Tongue (tissue), 2 donors: ENCODE data around the gene TUBB4B. TPM values are rescaled to one million over a fixed set of nuclear protein-coding genes. Genes with fewer than 3 reads are reported as not detected.
"Not testable (repeated sequence)": the region's sequence is repeated elsewhere in the genome, so short reads cannot be mapped to it uniquely, and the experiment has no call there.

Source experiments
- DNase-seq: peaks from one replicate; pipeline ENCODE4 v3.0.0-alpha.2; 2015
- total RNA-seq: library from RNA; depleted of rRNA; stranded (reverse); fragments of >200 nt; gene quantifications from one replicate; pipeline ENCODE4 v1.2.3, GENCODE V29; 2014

The TUBB4B gene
- total RNA-seq, 1 donor from 2014 or later = 172 TPM

DNA sequence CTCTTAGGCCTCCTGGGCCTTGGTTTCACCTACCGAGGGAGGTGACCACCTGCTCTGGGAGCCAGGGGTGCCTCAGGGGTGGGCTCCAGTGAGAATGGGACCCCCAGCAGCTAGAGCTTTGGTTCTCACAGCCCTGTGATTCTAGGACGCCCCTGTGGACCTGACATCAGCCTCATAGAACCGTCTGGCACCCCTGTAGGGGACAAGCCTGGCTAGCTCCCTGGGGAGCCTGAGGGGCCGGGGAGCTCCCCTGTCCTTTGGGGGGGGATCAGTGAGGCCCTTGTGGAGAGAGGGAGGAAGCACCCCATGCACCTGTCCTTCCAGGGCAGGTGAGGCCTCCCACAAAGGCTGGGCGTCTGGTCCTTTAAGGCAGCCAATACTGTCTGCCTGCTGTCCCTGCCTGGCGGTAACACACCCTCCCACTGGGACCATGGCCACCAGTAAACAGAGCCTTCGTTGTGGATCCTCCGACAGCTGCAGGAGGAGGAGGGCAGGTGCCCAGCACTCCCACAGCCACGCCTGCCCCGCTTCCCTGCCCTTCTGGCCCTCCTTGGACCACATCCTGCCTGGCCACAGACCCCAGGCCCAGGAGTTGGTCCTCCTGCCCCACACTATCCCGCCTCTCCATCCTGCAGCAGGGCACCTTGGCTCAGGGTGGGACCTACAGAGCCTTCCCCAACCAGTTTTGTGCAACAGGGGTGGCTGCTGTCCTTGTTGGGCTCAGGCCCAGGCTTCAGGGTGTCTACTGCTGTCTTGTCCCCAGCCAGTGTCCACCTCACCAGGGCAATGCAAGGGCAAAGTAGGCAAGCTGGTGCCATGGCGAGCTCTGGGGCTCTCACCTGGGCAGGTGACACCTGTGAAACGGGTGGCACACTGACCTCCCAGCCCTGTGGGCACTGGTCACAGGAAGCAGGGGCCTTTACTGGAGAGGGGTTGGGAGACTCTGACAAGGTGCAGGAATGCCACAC lies 3.0 kb upstream of the TUBB4B start:
- peak; percentile 84 for DNase-seq

DNA sequence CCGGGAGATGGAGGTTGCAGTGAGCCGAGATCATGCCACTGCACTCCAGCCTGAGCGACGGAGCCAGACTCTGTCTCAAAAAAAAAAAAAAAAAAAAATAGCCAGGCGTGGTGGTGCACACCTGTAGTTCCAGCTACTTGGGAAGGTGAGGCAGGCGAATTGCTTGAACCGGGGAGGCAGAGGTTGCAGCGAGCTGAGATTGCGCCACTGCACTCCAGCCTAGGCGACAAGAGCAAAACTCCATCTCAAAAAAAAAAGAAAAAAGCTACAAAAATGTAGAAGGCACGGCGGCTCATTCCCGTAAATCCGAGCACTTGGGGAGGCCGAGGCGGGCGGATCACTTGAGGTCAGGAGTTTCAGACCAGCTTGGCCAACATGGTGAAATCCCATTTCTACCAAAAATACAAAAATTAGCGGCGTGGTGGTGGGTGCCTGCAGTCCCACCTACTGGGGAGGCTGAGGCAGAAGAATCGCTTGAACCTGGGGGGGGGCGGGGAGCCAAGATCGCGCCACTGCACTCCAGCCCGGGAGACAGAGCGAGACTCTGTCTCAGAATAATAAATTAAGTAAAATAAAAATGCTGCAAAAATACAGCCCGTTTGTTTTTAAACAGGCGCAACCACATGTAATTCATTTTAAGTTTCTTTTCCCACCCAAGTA lies 1.4 kb upstream of the TUBB4B start:
- DNase-seq = not testable (repeated sequence)

- peak; percentile 90 for DNase-seq
These were observed 708 bp upstream of the TUBB4B start for GRCh38 chr9:137240318-137240840.

- DNase-seq = peak; percentile 54
These were observed 592 bp downstream of the TUBB4B start for GRCh38 chr9:137241490-137242268.

- no peak for DNase-seq
These were observed 1.4 kb downstream of the TUBB4B start for GRCh38 chr9:137242269-137243203.

DNA sequence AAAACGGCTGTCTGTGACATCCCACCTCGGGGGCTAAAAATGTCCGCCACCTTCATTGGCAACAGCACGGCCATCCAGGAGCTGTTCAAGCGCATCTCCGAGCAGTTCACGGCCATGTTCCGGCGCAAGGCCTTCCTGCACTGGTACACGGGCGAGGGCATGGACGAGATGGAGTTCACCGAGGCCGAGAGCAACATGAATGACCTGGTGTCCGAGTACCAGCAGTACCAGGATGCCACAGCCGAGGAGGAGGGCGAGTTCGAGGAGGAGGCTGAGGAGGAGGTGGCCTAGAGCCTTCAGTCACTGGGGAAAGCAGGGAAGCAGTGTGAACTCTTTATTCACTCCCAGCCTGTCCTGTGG lies 2.2 kb downstream of the TUBB4B start:
- not testable (repeated sequence) for DNase-seq

DNA sequence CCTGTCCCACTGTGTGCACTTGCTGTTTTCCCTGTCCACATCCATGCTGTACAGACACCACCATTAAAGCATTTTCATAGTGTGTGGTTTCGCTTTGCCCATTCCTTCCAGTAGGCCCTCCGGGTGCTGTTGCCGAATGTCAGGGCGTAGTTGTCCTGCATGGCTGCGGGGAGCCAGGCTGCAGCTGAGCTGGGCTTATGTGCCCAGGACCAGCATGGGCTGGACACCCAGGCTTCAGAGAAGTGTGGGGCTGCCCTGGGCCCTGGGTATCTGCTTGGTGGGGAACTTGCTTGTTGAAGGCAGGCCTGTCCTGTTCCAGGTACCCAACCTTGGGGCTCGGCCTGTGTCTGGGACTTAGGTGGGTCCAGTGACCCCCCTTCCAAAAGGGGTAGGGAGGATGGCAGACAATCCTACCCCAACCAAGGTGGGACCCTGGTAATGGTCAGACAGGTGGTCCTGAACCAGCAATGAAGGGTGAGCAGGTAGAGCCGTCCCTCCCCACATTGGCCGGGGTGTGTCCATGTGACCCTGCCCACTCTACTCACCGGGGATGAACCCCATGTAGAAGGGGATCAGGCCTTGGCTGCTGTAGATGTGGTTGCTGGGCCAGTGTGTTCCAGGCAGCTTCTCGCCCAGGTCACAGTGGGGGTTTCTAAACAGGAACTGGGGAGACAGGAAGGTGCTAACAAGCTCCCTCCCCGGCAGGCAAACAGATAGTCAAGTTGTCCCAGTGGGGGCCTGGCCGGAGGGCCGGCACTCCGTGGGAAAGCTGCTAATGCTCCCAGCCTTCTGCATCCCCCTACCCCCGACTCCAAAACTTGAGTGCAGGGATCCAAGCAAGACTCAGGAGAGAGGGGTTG lies 2.8 kb downstream of the TUBB4B start:
- no peak for DNase-seq

- DNase-seq = no peak
These were observed 3.7 kb downstream of the TUBB4B start for GRCh38 chr9:137244486-137245449.

DNA sequence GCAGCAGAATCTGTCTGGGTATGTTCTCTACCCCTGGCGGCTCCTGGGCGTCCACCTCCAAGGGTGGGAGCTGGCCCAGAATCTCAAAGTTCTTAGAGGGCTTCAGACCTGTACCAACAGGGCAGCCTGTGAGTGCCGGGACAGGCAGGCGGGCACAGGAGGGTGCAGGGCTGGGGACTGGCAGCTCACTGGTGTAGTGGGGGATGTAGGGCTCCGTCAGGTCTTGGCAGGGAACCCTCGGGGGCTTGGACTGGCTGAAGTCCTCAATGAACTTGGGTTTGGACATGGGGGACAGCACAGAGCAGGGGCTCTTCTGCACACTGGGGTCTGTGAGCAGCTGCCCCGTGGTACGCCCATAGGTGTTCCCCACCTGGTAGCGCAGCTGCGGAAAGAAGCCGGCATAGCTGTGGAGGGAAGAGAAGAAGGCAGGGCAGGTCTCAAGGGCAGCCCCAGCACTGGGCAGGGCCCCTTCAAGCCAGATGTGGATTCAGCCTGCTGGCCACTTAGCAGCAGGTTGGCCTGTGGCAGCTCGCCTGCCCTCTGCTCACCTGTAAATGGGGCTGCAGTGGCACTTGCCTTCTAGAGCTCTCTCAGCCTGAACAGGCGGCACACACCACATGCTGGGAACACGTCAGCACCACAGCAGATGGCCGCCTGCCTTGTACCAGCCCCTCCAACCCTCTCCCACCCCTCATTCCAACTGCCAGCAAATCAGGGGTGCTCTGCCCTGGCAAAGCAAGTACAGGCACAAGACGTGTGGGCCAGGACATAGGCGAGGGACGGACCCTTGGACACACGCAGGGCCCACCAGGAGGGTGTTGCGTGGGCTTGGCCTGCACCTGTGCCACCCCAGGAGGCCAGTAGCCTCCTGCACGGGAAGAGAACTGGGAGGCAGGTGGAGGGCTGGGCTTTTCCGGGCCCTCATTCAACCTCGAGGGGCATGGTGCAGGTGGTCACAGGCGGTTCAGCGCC lies 4.6 kb downstream of the TUBB4B start:
- DNase-seq = no peak

- no peak for DNase-seq
These were observed 6.2 kb downstream of the TUBB4B start for GRCh38 chr9:137247135-137247915.

DNA sequence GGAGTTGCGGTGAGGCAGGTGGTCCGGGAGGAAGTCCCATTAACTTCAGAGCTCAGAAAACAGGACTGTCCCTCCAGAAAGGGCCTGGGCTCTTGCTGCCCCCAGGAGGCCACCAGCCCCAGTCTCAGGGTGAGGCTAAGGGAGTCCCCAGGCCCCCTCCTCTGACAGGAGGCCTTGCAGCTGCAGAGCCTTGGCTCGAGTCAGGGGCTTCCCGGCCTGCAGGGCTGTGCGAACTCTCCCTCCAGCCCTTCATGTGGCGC lies 6.8 kb downstream of the TUBB4B start:
- no peak for DNase-seq

DNA sequence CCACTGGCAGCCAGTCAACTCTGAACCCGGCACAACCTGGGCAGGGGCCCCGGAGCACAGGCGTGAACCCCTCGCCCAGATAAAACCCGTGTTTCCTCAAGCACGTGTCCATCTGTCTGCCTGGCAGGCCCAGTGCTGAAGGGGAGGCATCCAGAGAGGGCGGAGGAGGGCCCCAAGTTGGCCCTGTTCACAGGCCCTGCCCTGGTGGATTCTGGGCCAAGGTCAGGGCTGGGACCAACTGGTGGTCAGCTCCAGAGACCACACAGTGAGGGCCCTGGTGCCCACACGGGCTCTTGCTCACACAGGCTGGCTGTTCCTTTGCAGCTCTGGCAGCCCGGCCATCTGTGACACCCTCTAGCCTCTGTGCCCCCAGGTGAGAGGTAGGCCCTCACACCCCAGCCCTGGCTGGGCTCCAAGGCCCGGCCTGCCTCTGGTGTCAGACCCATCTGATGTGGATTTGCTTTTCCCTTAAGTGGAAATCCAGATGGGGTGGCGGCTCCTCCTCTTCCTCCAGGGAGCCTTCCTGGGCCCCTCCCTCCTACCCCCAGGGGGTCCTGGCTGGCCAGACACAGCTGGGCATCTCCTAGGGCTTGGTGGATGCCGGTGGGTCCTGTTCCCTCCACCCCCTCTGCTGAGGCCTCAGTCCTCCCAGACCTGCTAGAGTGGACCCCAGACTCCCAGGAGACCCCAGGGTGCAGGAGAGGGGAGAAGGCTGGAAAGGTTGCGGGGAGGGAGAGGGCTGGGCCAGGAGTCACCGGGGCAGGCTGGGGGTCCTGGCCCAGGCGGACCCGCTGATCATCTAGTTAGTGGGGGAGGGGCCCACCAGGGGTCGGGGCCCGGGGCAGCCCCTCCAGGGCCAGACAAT lies 9.5 kb downstream of the TUBB4B start:
- DNase-seq = no peak

DNA sequence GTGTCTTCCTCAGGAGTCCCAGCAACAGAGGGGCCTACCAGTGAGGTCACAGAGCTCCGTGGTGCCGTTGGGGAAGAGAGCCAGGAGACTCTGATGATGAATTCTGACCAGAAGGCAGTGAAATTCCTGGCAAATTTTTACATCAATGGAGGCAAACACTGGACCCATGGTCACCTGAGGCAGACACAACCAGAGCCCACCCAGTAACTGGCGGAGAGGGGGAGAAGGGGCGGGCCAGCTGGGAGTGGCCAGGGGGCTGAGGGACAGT lies 10.0 kb downstream of the TUBB4B start, which contains the start of gene STPG3:
Gene STPG3 (plus strand): TSS at position 93 of the 268 bp plus-strand sequence. CDS start 1 bp downstream, at position 94.
- no peak for DNase-seq

DNA sequence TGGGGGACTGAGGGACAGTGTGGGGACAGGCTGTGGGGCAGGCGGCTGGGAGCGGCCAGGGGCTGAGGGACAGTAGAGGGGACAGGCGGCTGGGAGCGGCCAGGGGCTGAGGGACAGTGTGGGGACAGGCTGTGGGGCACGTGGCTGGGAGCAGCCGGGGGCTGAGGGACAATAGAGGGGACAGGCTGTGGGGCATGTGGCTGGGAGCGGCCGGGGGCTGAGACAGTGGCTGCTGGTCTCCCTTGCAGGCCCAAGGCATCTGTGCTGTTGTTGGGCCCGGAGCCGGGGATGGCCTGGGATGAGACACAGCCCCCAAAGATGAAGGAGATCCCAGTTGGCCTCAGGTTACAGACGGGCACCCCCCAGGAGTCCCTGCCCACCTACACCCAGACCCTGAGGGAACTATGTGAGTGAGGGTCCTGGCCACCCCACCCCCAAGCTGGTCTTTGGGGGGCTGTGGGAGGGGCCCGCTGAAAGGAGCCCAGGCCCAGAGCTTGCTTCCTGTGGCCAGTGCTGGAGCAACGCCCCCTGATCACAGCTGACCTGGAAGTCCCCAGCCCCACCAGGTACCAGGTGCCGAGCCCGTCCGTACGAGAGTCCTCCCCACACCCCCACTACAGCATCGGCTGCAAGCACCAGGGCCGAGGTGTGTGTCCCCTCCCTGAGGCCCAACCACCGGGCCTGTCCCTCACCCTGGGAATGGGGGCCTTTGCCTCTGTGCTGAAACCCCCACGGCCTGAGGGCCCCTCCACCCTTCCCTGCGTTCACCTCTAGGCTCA lies 10.6 kb downstream of the TUBB4B start:
- DNase-seq = no peak
